ENCODE data around the gene VPS13C.

Gene VPS13C

DNA sequence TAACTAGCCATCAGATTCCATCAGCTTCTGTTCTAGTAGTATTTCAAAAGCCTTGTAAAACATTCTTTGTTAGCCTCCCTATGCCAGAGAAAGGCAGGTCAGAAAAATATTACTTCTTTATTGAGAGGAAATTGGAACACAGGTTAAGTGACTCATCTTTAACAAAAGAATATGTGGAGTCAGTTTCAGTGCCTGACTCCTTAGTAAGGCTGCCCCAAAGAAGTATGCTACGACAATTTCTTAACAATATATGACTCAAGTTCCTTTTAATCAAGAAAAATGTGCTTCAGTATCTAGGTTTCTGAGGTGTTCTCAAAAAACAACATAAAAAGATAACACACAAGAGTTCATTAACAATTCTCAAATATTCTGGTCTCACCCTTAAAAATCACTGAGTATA lies 139.2 kb downstream of the VPS13C start:
- H3K4me3 ChIP-seq (ENCODE audit: low read depth, low read length, poor library complexity, severe bottlenecking), result no peak overlapping the region
- H3K4me1 ChIP-seq (ENCODE audit: insufficient read depth, low read length, severe bottlenecking), result no peaks in the 10 kb centered on the region
- H2AFZ ChIP-seq (ENCODE audit: low read length), result no peak overlapping the region
- TF ChIP-seq, protein P1, sequence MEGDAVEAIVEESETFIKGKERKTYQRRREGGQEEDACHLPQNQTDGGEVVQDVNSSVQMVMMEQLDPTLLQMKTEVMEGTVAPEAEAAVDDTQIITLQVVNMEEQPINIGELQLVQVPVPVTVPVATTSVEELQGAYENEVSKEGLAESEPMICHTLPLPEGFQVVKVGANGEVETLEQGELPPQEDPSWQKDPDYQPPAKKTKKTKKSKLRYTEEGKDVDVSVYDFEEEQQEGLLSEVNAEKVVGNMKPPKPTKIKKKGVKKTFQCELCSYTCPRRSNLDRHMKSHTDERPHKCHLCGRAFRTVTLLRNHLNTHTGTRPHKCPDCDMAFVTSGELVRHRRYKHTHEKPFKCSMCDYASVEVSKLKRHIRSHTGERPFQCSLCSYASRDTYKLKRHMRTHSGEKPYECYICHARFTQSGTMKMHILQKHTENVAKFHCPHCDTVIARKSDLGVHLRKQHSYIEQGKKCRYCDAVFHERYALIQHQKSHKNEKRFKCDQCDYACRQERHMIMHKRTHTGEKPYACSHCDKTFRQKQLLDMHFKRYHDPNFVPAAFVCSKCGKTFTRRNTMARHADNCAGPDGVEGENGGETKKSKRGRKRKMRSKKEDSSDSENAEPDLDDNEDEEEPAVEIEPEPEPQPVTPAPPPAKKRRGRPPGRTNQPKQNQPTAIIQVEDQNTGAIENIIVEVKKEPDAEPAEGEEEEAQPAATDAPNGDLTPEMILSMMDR (IDR thresholded peaks at IDR 0.05; ENCODE audit: low read length), result no peak
- no peak for TF ChIP-seq EZH2 (IDR thresholded peaks at IDR 0.05; ENCODE audit: borderline replicate concordance, low read length)
- H3K36me3 ChIP-seq (ENCODE audit: insufficient read depth, low read length), result peaks cover 55% of the 10 kb centered on the region
- H3K27me3 ChIP-seq (ENCODE audit: insufficient read depth, low read length), result no peaks in the 10 kb centered on the region
- no peak overlapping the region for H3K4me2 ChIP-seq (ENCODE audit: low read length)
- H3K9ac ChIP-seq (ENCODE audit: low read length), result no peak overlapping the region
- H3F3A ChIP-seq (ENCODE audit: insufficient read depth, low read length), result no peaks in the 10 kb centered on the region
- no peaks in the 10 kb centered on the region for H3K9me3 ChIP-seq (ENCODE audit: low read length)
- no peaks in the 10 kb centered on the region for H3K79me2 ChIP-seq (ENCODE audit: insufficient read depth, low read length)
- H3K9me2 ChIP-seq (ENCODE audit: low read depth, low read length), result no peaks in the 10 kb centered on the region
- H4K20me1 ChIP-seq (ENCODE audit: insufficient read depth, low read length), result no peaks in the 10 kb centered on the region
- no peak overlapping the region for H3K27ac ChIP-seq (ENCODE audit: low read depth, low read length, poor library complexity, severe bottlenecking)

GRCh38 chr15:61917457-61917856 lies 142.8 kb downstream of the VPS13C start:
- Histone ChIP-seq H3F3A (ENCODE audit: insufficient read depth, low read length) (no peaks in the 10 kb centered on the region), H3K4me2 (ENCODE audit: low read length) (no peak overlapping the region), H2AFZ (ENCODE audit: low read length) (no peak overlapping the region), H3K9ac (ENCODE audit: low read length) (no peak overlapping the region), H3K4me3 (ENCODE audit: low read depth, low read length, poor library complexity, severe bottlenecking) (no peak overlapping the region), H3K9me2 (ENCODE audit: low read depth, low read length) (no peaks in the 10 kb centered on the region), H3K9me3 (ENCODE audit: low read length) (no peaks in the 10 kb centered on the region), H3K27ac (ENCODE audit: low read depth, low read length, poor library complexity, severe bottlenecking) (no peak overlapping the region), H4K20me1 (ENCODE audit: insufficient read depth, low read length) (no peaks in the 10 kb centered on the region), H3K79me2 (ENCODE audit: insufficient read depth, low read length) (no peaks in the 10 kb centered on the region), H3K4me1 (ENCODE audit: insufficient read depth, low read length, severe bottlenecking) (no peaks in the 10 kb centered on the region), H3K27me3 (ENCODE audit: insufficient read depth, low read length) (no peaks in the 10 kb centered on the region), H3K36me3 (ENCODE audit: insufficient read depth, low read length) (peaks cover 80% of the 10 kb centered on the region)
- no peak for TF ChIP-seq EZH2 (IDR thresholded peaks at IDR 0.05; ENCODE audit: borderline replicate concordance, low read length)
- TF ChIP-seq, protein P1 (IDR thresholded peaks at IDR 0.05; ENCODE audit: low read length), result no peak

DNA sequence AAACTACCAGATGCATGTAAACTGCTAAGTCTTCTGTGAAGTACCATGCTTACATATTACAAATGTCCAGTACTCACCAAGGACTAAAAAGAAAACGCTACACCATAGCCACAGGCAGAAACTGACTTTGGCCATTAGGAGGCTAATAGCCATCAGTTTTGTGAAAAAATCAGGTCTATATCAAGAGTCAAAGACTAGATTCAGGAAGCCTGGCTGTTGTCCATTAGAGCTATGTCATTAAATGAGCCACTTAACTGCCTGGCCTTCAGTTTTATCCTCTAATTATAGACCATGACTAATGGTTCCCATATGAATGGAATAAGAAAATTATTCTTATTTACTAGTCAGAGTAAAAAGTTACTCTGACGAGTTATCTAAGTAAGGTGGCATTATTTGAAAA lies 144.1 kb downstream of the VPS13C start:
- no peak overlapping the region for H3K4me2 ChIP-seq (ENCODE audit: low read length)
- no peaks in the 10 kb centered on the region for H4K20me1 ChIP-seq (ENCODE audit: insufficient read depth, low read length)
- H3K36me3 ChIP-seq (ENCODE audit: insufficient read depth, low read length), result peaks cover 73% of the 10 kb centered on the region
- H3F3A ChIP-seq (ENCODE audit: insufficient read depth, low read length), result no peaks in the 10 kb centered on the region
- H3K9ac ChIP-seq (ENCODE audit: low read length), result no peak overlapping the region
- no peaks in the 10 kb centered on the region for H3K9me2 ChIP-seq (ENCODE audit: low read depth, low read length)
- no peaks in the 10 kb centered on the region for H3K9me3 ChIP-seq (ENCODE audit: low read length)
- no peak overlapping the region for H3K27ac ChIP-seq (ENCODE audit: low read depth, low read length, poor library complexity, severe bottlenecking)
- no peaks in the 10 kb centered on the region for H3K27me3 ChIP-seq (ENCODE audit: insufficient read depth, low read length)
- no peak overlapping the region for H2AFZ ChIP-seq (ENCODE audit: low read length)
- no peaks in the 10 kb centered on the region for H3K4me1 ChIP-seq (ENCODE audit: insufficient read depth, low read length, severe bottlenecking)
- no peaks in the 10 kb centered on the region for H3K79me2 ChIP-seq (ENCODE audit: insufficient read depth, low read length)
- no peak overlapping the region for H3K4me3 ChIP-seq (ENCODE audit: low read depth, low read length, poor library complexity, severe bottlenecking)
- TF ChIP-seq, protein P1 (IDR thresholded peaks at IDR 0.05; ENCODE audit: low read length), result no peak
- TF ChIP-seq EZH2 (IDR thresholded peaks at IDR 0.05; ENCODE audit: borderline replicate concordance, low read length), result no peak

All from OCI-LY1 (cell line).